DND-41 (cell line): ENCODE data around the gene SLC25A21.
"Not testable (repeated sequence)": the region's sequence is repeated elsewhere in the genome, so short reads cannot be mapped to it uniquely, and the experiment has no call there.

Source experiments
- EZH2 ChIP-seq: IDR thresholded peaks from 3 replicates; pipeline ENCODE4 v1.6.1; 2012; ENCODE audit warnings: borderline replicate concordance, low read depth, mild to moderate bottlenecking, moderate library complexity, low read length, inconsistent platforms; ENCODE audit not compliant: severe bottlenecking
- TF ChIP-seq, protein P1 (sequence below): IDR thresholded peaks from 2 replicates; pipeline ENCODE4 v1.5.1; 2012; ENCODE audit warnings: borderline replicate concordance, low read length, moderate library complexity, mild to moderate bottlenecking; ENCODE audit not compliant: poor library complexity, severe bottlenecking; ENCODE audit errors: extremely low read depth

DNA sequence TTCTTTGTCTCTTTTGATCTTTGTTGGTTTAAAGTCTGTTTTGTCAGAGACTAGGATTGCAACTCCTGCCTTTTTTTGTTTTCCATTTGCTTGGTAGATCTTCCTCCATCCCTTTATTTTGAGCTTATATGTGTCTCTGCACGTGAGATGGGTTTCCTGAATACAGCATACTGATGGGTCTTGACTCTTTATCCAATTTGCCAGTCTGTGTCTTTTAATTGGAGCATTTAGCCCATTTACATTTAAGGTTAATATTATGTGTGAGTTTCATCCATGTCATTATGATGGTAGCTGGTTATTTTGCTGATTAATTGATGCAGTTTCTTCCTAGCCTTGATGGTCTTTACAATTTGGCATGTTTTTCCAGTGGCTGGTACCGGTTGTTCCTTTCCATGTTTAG is 276.1 kb downstream of the SLC25A21 start:
- TF ChIP-seq, protein P1, sequence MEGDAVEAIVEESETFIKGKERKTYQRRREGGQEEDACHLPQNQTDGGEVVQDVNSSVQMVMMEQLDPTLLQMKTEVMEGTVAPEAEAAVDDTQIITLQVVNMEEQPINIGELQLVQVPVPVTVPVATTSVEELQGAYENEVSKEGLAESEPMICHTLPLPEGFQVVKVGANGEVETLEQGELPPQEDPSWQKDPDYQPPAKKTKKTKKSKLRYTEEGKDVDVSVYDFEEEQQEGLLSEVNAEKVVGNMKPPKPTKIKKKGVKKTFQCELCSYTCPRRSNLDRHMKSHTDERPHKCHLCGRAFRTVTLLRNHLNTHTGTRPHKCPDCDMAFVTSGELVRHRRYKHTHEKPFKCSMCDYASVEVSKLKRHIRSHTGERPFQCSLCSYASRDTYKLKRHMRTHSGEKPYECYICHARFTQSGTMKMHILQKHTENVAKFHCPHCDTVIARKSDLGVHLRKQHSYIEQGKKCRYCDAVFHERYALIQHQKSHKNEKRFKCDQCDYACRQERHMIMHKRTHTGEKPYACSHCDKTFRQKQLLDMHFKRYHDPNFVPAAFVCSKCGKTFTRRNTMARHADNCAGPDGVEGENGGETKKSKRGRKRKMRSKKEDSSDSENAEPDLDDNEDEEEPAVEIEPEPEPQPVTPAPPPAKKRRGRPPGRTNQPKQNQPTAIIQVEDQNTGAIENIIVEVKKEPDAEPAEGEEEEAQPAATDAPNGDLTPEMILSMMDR = not testable (repeated sequence)
- not testable (repeated sequence) for TF ChIP-seq EZH2
